HCT116 (cell line): ENCODE results near the gene MRPS34.

Experiments
- EZH2 ChIP-seq: fragments of 200-600 bp; sonication (generic); IDR thresholded peaks from 2 replicates; pipeline ENCODE4 v1.6.1; 2017; ENCODE audit warnings: antibody characterized with exemption, mixed run types
- POLR2AphosphoS5 ChIP-seq: IDR thresholded peaks from 2 replicates; pipeline ENCODE4 v1.6.1; 2011; ENCODE audit warnings: mild to moderate bottlenecking, low read depth, low read length, moderate library complexity
- SIN3A ChIP-seq: IDR thresholded peaks from 2 replicates; pipeline ENCODE4 v1.6.1; 2012; ENCODE audit warnings: low read depth
- TF ChIP-seq, protein P1 (sequence below), 3 experiments: fragments of 200-600 bp in 1 of 3; sonication (generic) in 1 of 3; IDR thresholded peaks in 2 of 3; conservative IDR thresholded peaks in 1 of 3; 2 replicates each; pipeline ENCODE4 v1.5.1; 2012 to 2017; ENCODE audit warnings: low read depth in 2 of 3, low read length in 2 of 3, antibody characterized with exemption in 1 of 3, borderline replicate concordance in 1 of 3, control low read depth in 1 of 3, mild to moderate bottlenecking in 1 of 3, mixed read lengths in 1 of 3, mixed run types in 1 of 3, moderate library complexity in 1 of 3; ENCODE audit not compliant: insufficient read depth in 1 of 3

DNA sequence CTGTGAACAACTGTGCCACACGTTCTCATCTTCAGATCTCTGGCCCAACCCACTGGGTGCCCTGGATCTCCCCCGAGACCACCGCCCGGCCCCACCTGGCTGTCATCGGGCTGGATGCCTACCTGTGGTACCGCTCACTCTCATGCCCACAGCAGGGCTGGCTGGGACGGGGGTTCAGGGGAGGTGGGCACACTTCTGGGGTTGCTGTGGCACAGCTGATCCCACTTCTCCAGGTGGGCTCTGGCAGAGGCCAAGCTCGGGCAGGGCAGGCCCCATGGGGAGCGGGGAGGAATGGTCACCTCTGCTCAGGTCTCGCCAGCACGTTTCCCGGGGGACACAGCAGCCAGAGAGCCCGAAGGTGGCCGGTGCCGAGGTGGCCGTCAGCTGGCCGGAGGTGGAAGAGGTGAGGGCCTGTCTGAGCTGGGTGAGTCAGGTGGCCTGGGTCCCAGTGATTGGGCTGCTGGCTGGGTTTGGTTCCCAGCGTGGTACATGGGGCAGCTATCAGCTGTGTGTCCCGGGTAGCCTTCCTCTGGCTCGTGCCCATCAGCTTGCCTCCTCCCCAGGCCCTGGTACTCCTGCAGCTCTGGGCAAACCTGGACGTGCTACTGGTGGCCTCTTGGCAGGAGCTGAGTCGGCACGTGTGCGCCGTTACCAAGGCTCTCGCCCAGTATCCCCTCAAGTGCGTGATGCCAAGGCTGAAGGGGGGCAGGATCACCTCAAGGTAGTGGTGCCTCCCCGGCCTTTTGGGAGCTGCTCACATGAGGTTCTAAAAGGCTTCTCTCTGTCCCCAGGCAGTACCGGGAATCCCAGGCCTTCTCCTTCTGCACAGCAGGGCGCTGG is 2.3 kb upstream of the MRPS34 start:
- no peak for TF ChIP-seq EZH2
- no peak for TF ChIP-seq POLR2AphosphoS5
- TF ChIP-seq, protein P1, sequence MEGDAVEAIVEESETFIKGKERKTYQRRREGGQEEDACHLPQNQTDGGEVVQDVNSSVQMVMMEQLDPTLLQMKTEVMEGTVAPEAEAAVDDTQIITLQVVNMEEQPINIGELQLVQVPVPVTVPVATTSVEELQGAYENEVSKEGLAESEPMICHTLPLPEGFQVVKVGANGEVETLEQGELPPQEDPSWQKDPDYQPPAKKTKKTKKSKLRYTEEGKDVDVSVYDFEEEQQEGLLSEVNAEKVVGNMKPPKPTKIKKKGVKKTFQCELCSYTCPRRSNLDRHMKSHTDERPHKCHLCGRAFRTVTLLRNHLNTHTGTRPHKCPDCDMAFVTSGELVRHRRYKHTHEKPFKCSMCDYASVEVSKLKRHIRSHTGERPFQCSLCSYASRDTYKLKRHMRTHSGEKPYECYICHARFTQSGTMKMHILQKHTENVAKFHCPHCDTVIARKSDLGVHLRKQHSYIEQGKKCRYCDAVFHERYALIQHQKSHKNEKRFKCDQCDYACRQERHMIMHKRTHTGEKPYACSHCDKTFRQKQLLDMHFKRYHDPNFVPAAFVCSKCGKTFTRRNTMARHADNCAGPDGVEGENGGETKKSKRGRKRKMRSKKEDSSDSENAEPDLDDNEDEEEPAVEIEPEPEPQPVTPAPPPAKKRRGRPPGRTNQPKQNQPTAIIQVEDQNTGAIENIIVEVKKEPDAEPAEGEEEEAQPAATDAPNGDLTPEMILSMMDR (IDR thresholded peaks at IDR 0.05 in 2 of 3, conservative IDR thresholded peaks at IDR 0.05 in 1 of 3; ENCODE audit: borderline replicate concordance in 1 of 3, insufficient read depth in 1 of 3, low read depth in 2 of 3, low read length in 2 of 3), result no peak
- no peak for TF ChIP-seq SIN3A
